Measurements from ENCODE around the gene TMEM222. TPM values are rescaled to one million over a fixed set of nuclear protein-coding genes. Genes with fewer than 3 reads are reported as not detected.

TMEM222 gene
- polyA plus RNA-seq, 4 donors: 30.3 to 51.7 (median 36.9) TPM

GRCh38 chr1:27314169-27314568 is 7.8 kb upstream of the TMEM222 start:
- 62 to 70% (median 69%) methylated on average over 3 of the region's 3 CpGs for WGBS, 3 donors
- no peak overlapping the region for H3K27ac ChIP-seq (ENCODE audit: low read depth in 1 of 3, low read length in 2 of 3)
- peaks cover 0 to 2% (median 0%) of the 10 kb centered on the region in 3 donors for H3K36me3 ChIP-seq (ENCODE audit: control insufficient read depth in 3 of 3, insufficient read depth in 2 of 3, low read depth in 1 of 3, low read length in 3 of 3)
- H3K9me3 ChIP-seq (ENCODE audit: control insufficient read depth in 2 of 2, insufficient read depth in 1 of 2, low read depth in 1 of 2, low read length in 1 of 2): no peaks in the 10 kb centered on the region
- H3K4me1 ChIP-seq (ENCODE audit: control insufficient read depth in 3 of 3, insufficient read depth in 2 of 3, low read depth in 1 of 3, low read length in 2 of 3): no peaks in the 10 kb centered on the region
- FAIRE-seq (no peak), DNase-seq (no peak)
- H3K4me3 ChIP-seq (ENCODE audit: low read depth in 1 of 3, low read length in 3 of 3): no peak overlapping the region
- peaks cover 0 to 12% (median 0%) of the 10 kb centered on the region in 3 donors for H3K27me3 ChIP-seq (ENCODE audit: control insufficient read depth in 3 of 3, insufficient read depth in 3 of 3, low read length in 3 of 3)

- no peak overlapping the region for H3K27ac ChIP-seq (ENCODE audit: low read depth in 1 of 3, low read length in 2 of 3)
- H3K4me1 ChIP-seq (ENCODE audit: control insufficient read depth in 3 of 3, insufficient read depth in 2 of 3, low read depth in 1 of 3, low read length in 2 of 3): no peaks in the 10 kb centered on the region
- DNase-seq (no peak), FAIRE-seq (no peak)
- H3K4me3 ChIP-seq (ENCODE audit: low read depth in 1 of 3, low read length in 3 of 3): no peak overlapping the region
- WGBS, 3 donors: 66 to 73% (median 71%) methylated on average over 2 of the region's 2 CpGs
- H3K9me3 ChIP-seq (ENCODE audit: control insufficient read depth in 2 of 2, insufficient read depth in 1 of 2, low read depth in 1 of 2, low read length in 1 of 2): no peaks in the 10 kb centered on the region
- H3K36me3 ChIP-seq (ENCODE audit: control insufficient read depth in 3 of 3, insufficient read depth in 2 of 3, low read depth in 1 of 3, low read length in 3 of 3): peaks cover 0 to 2% (median 0%) of the 10 kb centered on the region in 3 donors
- H3K27me3 ChIP-seq (ENCODE audit: control insufficient read depth in 3 of 3, insufficient read depth in 3 of 3, low read length in 3 of 3): peaks cover 0 to 12% (median 0%) of the 10 kb centered on the region in 3 donors
Observed at GRCh38 chr1:27314737-27315136, 7.2 kb upstream of the TMEM222 start.

- no peak for FAIRE-seq
- Histone ChIP-seq H3K4me1 (ENCODE audit: control insufficient read depth in 3 of 3, insufficient read depth in 2 of 3, low read depth in 1 of 3, low read length in 2 of 3) (no peaks in the 10 kb centered on the region), H3K4me3 (ENCODE audit: low read depth in 1 of 3, low read length in 3 of 3) (no peak overlapping the region), H3K36me3 (ENCODE audit: control insufficient read depth in 3 of 3, insufficient read depth in 2 of 3, low read depth in 1 of 3, low read length in 3 of 3) (no peaks in the 10 kb centered on the region), H3K9me3 (ENCODE audit: control insufficient read depth in 2 of 2, insufficient read depth in 1 of 2, low read depth in 1 of 2, low read length in 1 of 2) (no peaks in the 10 kb centered on the region), H3K27ac (ENCODE audit: low read depth in 1 of 3, low read length in 2 of 3) (no peak overlapping the region), H3K27me3 (ENCODE audit: control insufficient read depth in 3 of 3, insufficient read depth in 3 of 3, low read length in 3 of 3) (peaks cover 0 to 12% (median 0%) of the 10 kb centered on the region in 3 donors)
- no peak for DNase-seq
- 51 to 79% (median 71%) methylated on average over 5 of the region's 5 CpGs for WGBS, 3 donors
Observed at GRCh38 chr1:27316860-27317259, 5.1 kb upstream of the TMEM222 start.

GRCh38 chr1:27318136-27318535 is 3.8 kb upstream of the TMEM222 start:
- DNase-seq (no peak), FAIRE-seq (no peak)
- Histone ChIP-seq H3K27ac (ENCODE audit: low read depth in 1 of 3, low read length in 2 of 3) (no peak overlapping the region), H3K9me3 (ENCODE audit: control insufficient read depth in 2 of 2, insufficient read depth in 1 of 2, low read depth in 1 of 2, low read length in 1 of 2) (no peaks in the 10 kb centered on the region), H3K4me3 (ENCODE audit: low read depth in 1 of 3, low read length in 3 of 3) (no peak overlapping the region), H3K27me3 (ENCODE audit: control insufficient read depth in 3 of 3, insufficient read depth in 3 of 3, low read length in 3 of 3) (peaks cover 0 to 12% (median 0%) of the 10 kb centered on the region in 3 donors), H3K36me3 (ENCODE audit: control insufficient read depth in 3 of 3, insufficient read depth in 2 of 3, low read depth in 1 of 3, low read length in 3 of 3) (no peaks in the 10 kb centered on the region), H3K4me1 (ENCODE audit: control insufficient read depth in 3 of 3, insufficient read depth in 2 of 3, low read depth in 1 of 3, low read length in 2 of 3) (peaks cover 0 to 2% (median 0%) of the 10 kb centered on the region in 3 donors)
- 32 to 42% (median 37%) methylated on average over 4 of the region's 4 CpGs for WGBS, 3 donors

- 57 to 100% (median 90%) methylated on average over 1 of the region's 1 CpG for WGBS, 3 donors
- H3K9me3 ChIP-seq (ENCODE audit: control insufficient read depth in 2 of 2, insufficient read depth in 1 of 2, low read depth in 1 of 2, low read length in 1 of 2): no peaks in the 10 kb centered on the region
- peaks cover 0 to 7% (median 0%) of the 10 kb centered on the region in 3 donors for H3K4me1 ChIP-seq (ENCODE audit: control insufficient read depth in 3 of 3, insufficient read depth in 2 of 3, low read depth in 1 of 3, low read length in 2 of 3)
- no peak for DNase-seq
- FAIRE-seq: no peak
- H3K27ac ChIP-seq (ENCODE audit: low read depth in 1 of 3, low read length in 2 of 3): no peak overlapping the region
- H3K27me3 ChIP-seq (ENCODE audit: control insufficient read depth in 3 of 3, insufficient read depth in 3 of 3, low read length in 3 of 3): peaks cover 0 to 12% (median 0%) of the 10 kb centered on the region in 3 donors
- H3K4me3 ChIP-seq (ENCODE audit: low read depth in 1 of 3, low read length in 3 of 3): no peak overlapping the region
- H3K36me3 ChIP-seq (ENCODE audit: control insufficient read depth in 3 of 3, insufficient read depth in 2 of 3, low read depth in 1 of 3, low read length in 3 of 3): no peaks in the 10 kb centered on the region
Observed at GRCh38 chr1:27318596-27318995, 3.4 kb upstream of the TMEM222 start.

GRCh38 chr1:27322569-27323240 is 742 bp downstream of the TMEM222 start:
- H3K4me1 ChIP-seq (ENCODE audit: control insufficient read depth in 3 of 3, insufficient read depth in 2 of 3, low read depth in 1 of 3, low read length in 2 of 3): peaks cover 0 to 9% (median 0%) of the 10 kb centered on the region in 3 donors
- peaks cover 4 to 32% (median 6%) of the 10 kb centered on the region in 3 donors for H3K36me3 ChIP-seq (ENCODE audit: control insufficient read depth in 3 of 3, insufficient read depth in 2 of 3, low read depth in 1 of 3, low read length in 3 of 3)
- peaks cover 0 to 11% (median 0%) of the 10 kb centered on the region in 3 donors for H3K27me3 ChIP-seq (ENCODE audit: control insufficient read depth in 3 of 3, insufficient read depth in 3 of 3, low read length in 3 of 3)
- no peaks in the 10 kb centered on the region for H3K9me3 ChIP-seq (ENCODE audit: control insufficient read depth in 2 of 2, insufficient read depth in 1 of 2, low read depth in 1 of 2, low read length in 1 of 2)
- peak in 1 of 2 donors; percentile 63 for DNase-seq
- peak overlapping the region; percentile 68 to 98 (median 90) for H3K27ac ChIP-seq (ENCODE audit: low read depth in 1 of 3, low read length in 2 of 3)
- WGBS, 3 donors: 4 to 8% (median 5%) methylated on average over 10 of the region's 10 CpGs
- no peak for FAIRE-seq
- peak overlapping the region; percentile 78 to 91 (median 87) for H3K4me3 ChIP-seq (ENCODE audit: low read depth in 1 of 3, low read length in 3 of 3)

GRCh38 chr1:27325286-27325685 is 3.3 kb downstream of the TMEM222 start:
- Histone ChIP-seq H3K27me3 (ENCODE audit: control insufficient read depth in 3 of 3, insufficient read depth in 3 of 3, low read length in 3 of 3) (no peaks in the 10 kb centered on the region), H3K36me3 (ENCODE audit: control insufficient read depth in 3 of 3, insufficient read depth in 2 of 3, low read depth in 1 of 3, low read length in 3 of 3) (peaks cover 4 to 46% (median 6%) of the 10 kb centered on the region in 3 donors), H3K4me1 (ENCODE audit: control insufficient read depth in 3 of 3, insufficient read depth in 2 of 3, low read depth in 1 of 3, low read length in 2 of 3) (peaks cover 0 to 9% (median 0%) of the 10 kb centered on the region in 3 donors), H3K27ac (ENCODE audit: low read depth in 1 of 3, low read length in 2 of 3) (no peak overlapping the region), H3K4me3 (ENCODE audit: low read depth in 1 of 3, low read length in 3 of 3) (no peak overlapping the region), H3K9me3 (ENCODE audit: control insufficient read depth in 2 of 2, insufficient read depth in 1 of 2, low read depth in 1 of 2, low read length in 1 of 2) (no peaks in the 10 kb centered on the region)
- 94 to 95% (median 94%) methylated on average over 15 of the region's 15 CpGs for WGBS, 3 donors
- FAIRE-seq (no peak), DNase-seq (no peak)

GRCh38 chr1:27327964-27328363 is 6.0 kb downstream of the TMEM222 start:
- Histone ChIP-seq H3K4me1 (ENCODE audit: control insufficient read depth in 3 of 3, insufficient read depth in 2 of 3, low read depth in 1 of 3, low read length in 2 of 3) (peaks cover 0 to 9% (median 0%) of the 10 kb centered on the region in 3 donors), H3K36me3 (ENCODE audit: control insufficient read depth in 3 of 3, insufficient read depth in 2 of 3, low read depth in 1 of 3, low read length in 3 of 3) (peaks cover 4 to 72% (median 6%) of the 10 kb centered on the region in 3 donors), H3K27ac (ENCODE audit: low read depth in 1 of 3, low read length in 2 of 3) (no peak overlapping the region), H3K27me3 (ENCODE audit: control insufficient read depth in 3 of 3, insufficient read depth in 3 of 3, low read length in 3 of 3) (no peaks in the 10 kb centered on the region), H3K9me3 (ENCODE audit: control insufficient read depth in 2 of 2, insufficient read depth in 1 of 2, low read depth in 1 of 2, low read length in 1 of 2) (no peaks in the 10 kb centered on the region), H3K4me3 (ENCODE audit: low read depth in 1 of 3, low read length in 3 of 3) (no peak overlapping the region)
- 86 to 91% (median 90%) methylated on average over 5 of the region's 5 CpGs for WGBS, 3 donors
- DNase-seq: no peak
- FAIRE-seq: no peak

All from small intestine (tissue), 7 donors.